ENCODE data around the gene UNC5C. TPM values are rescaled to one million over a fixed set of nuclear protein-coding genes. Genes with fewer than 3 reads are reported as not detected.

Gene UNC5C
- total and polyA plus RNA-seq, 3 donors from 2014 or later = 6.8 to 22.8 (median 20.5) TPM

GRCh38 chr4:95295157-95295556 lies 253.6 kb downstream of the UNC5C start:
- intact Hi-C loops (cut with DNase I; ENCODE audit: low total_unique reads) = no loop called here
- H3K9me3 ChIP-seq = no peaks in the 10 kb centered on the region
- WGBS, 2 donors = 42 to 64% methylated on average over 1 of the region's 1 CpG
- no peak overlapping the region for H3K4me3 ChIP-seq
- H3K36me3 ChIP-seq (ENCODE audit: low read depth, missing control alignments) = no peaks in the 10 kb centered on the region
- no peak for TF ChIP-seq POLR2A (IDR thresholded peaks at IDR 0.05)
- TF ChIP-seq, protein P1, sequence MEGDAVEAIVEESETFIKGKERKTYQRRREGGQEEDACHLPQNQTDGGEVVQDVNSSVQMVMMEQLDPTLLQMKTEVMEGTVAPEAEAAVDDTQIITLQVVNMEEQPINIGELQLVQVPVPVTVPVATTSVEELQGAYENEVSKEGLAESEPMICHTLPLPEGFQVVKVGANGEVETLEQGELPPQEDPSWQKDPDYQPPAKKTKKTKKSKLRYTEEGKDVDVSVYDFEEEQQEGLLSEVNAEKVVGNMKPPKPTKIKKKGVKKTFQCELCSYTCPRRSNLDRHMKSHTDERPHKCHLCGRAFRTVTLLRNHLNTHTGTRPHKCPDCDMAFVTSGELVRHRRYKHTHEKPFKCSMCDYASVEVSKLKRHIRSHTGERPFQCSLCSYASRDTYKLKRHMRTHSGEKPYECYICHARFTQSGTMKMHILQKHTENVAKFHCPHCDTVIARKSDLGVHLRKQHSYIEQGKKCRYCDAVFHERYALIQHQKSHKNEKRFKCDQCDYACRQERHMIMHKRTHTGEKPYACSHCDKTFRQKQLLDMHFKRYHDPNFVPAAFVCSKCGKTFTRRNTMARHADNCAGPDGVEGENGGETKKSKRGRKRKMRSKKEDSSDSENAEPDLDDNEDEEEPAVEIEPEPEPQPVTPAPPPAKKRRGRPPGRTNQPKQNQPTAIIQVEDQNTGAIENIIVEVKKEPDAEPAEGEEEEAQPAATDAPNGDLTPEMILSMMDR (IDR thresholded peaks at IDR 0.05) = no peak
- DNase-seq = no peak
- H3K27me3 ChIP-seq = no peaks in the 10 kb centered on the region
- no peaks in the 10 kb centered on the region for H3K4me1 ChIP-seq
- H3K27ac ChIP-seq = no peak overlapping the region

- no peaks in the 10 kb centered on the region for H3K36me3 ChIP-seq (ENCODE audit: low read depth, missing control alignments)
- no peaks in the 10 kb centered on the region for H3K27me3 ChIP-seq
- intact Hi-C loops (cut with DNase I; ENCODE audit: low total_unique reads) = no loop called here
- no peak overlapping the region for H3K27ac ChIP-seq
- no peak overlapping the region for H3K4me3 ChIP-seq
- WGBS, 2 donors = 85 to 93% methylated on average over 4 of the region's 4 CpGs
- no peak for DNase-seq
- no peaks in the 10 kb centered on the region for H3K4me1 ChIP-seq
- H3K9me3 ChIP-seq = no peaks in the 10 kb centered on the region
- TF ChIP-seq POLR2A (IDR thresholded peaks at IDR 0.05) = no peak
- TF ChIP-seq, protein P1 (IDR thresholded peaks at IDR 0.05) = no peak
Measured at GRCh38 chr4:95294321-95294720, 254.5 kb downstream of the UNC5C start.

DNA sequence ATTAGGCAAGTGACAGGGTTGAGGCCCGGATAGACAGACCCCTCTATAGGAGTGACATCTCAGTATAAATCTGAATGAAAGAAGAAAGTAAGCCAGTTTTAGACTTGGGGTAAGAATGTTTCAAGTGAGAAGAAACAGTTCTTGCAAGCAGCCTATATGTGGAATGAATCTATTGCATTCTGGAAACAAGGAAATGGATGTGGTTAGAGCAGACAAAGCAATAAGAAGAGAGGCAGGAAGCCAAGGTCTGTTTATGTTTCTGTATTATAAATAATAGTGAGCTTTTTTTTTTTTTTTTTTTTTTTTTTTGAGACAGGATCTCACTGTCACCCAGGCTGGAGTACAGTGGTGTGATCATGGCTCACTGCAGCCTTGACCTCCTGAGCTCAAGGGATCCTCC lies 255.8 kb downstream of the UNC5C start:
- Histone ChIP-seq H3K4me1 (no peaks in the 10 kb centered on the region), H3K27ac (no peak overlapping the region), H3K27me3 (no peaks in the 10 kb centered on the region), H3K36me3 (ENCODE audit: low read depth, missing control alignments) (no peaks in the 10 kb centered on the region), H3K4me3 (no peak overlapping the region), H3K9me3 (no peaks in the 10 kb centered on the region)
- no peak for DNase-seq
- intact Hi-C loops (cut with DNase I; ENCODE audit: low total_unique reads) = no loop called here
- TF ChIP-seq, protein P1 (IDR thresholded peaks at IDR 0.05) = no peak
- no peak for TF ChIP-seq POLR2A (IDR thresholded peaks at IDR 0.05)
- 78 to 85% methylated on average over 1 of the region's 1 CpG for WGBS, 2 donors

GRCh38 chr4:95290702-95291101 lies 258.1 kb downstream of the UNC5C start:
- TF ChIP-seq POLR2A (IDR thresholded peaks at IDR 0.05) = no peak
- TF ChIP-seq, protein P1 (IDR thresholded peaks at IDR 0.05) = no peak
- H3K27me3 ChIP-seq = no peaks in the 10 kb centered on the region
- H3K4me3 ChIP-seq = no peak overlapping the region
- H3K9me3 ChIP-seq = no peaks in the 10 kb centered on the region
- WGBS, 2 donors = 76 to 86% methylated on average over 6 of the region's 6 CpGs
- no peak for DNase-seq
- H3K4me1 ChIP-seq = no peaks in the 10 kb centered on the region
- intact Hi-C loops (cut with DNase I; ENCODE audit: low total_unique reads) = no loop called here
- no peaks in the 10 kb centered on the region for H3K36me3 ChIP-seq (ENCODE audit: low read depth, missing control alignments)
- no peak overlapping the region for H3K27ac ChIP-seq

DNA sequence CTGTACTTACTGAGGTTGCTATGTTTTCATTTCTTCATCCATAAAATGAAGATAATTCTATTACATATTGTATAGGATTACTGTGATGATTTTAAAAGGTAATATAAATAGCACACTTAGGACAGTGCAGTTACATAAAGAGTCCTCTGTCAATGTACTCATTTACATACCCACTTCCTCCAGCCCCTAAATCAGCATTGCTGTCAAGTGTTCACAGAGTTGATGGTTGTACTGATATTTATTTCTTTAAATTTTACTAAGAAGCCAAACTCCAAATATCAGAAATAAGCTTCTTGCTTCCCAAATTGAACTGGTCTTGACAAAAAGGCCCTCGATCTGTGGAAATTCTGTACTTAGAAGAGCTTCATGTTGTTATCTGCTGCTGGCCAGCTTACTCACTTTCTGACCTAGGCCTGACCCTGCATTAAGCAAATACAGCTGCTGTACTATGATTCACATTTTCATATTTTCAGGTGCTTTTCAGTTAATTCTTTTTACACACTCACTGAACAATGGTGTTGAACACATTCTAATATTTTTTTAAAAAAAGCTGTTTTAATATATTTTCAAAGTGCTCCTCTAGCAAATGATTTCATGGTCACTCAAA lies 259.6 kb downstream of the UNC5C start:
- Histone ChIP-seq H3K27ac (no peak overlapping the region), H3K9me3 (no peaks in the 10 kb centered on the region), H3K4me1 (no peaks in the 10 kb centered on the region), H3K36me3 (ENCODE audit: low read depth, missing control alignments) (no peaks in the 10 kb centered on the region), H3K4me3 (no peak overlapping the region), H3K27me3 (no peaks in the 10 kb centered on the region)
- TF ChIP-seq, protein P1 (IDR thresholded peaks at IDR 0.05) = no peak
- TF ChIP-seq POLR2A (IDR thresholded peaks at IDR 0.05) = no peak
- 45 to 55% methylated on average over 1 of the region's 1 CpG for WGBS, 2 donors
- DNase-seq = no peak
- intact Hi-C loops (cut with DNase I; ENCODE audit: low total_unique reads) = no loop called here
